Measurements from ENCODE around the gene ANKRD29. TPM values are rescaled to one million over a fixed set of nuclear protein-coding genes. Genes with fewer than 3 reads are reported as not detected.

Gene ANKRD29
- total RNA-seq, 1 experiment from 2014 or later: 4.3 TPM

GRCh38 chr18:23588836-23589560, 73.7 kb downstream of the ANKRD29 start:
- no peak overlapping the region for H3K4me2 ChIP-seq
- no peak overlapping the region for H2AFZ ChIP-seq
- peak; percentile 28 to 38 for DNase-seq
- H3K9me3 ChIP-seq (ENCODE audit: insufficient read depth, low read depth): no peaks in the 10 kb centered on the region
- H3F3A ChIP-seq (ENCODE audit: insufficient read depth, low read depth): peaks cover 24% of the 10 kb centered on the region
- no peaks in the 10 kb centered on the region for H3K9me2 ChIP-seq (ENCODE audit: insufficient read depth)
- no TSS peak for BruUV-seq (replicated peaks)
- no peaks in the 10 kb centered on the region for H3K36me3 ChIP-seq (ENCODE audit: low read depth)
- H3K27me3 ChIP-seq (ENCODE audit: insufficient read depth, low read depth): no peaks in the 10 kb centered on the region
- intact Hi-C loops (cut with micrococcal nuclease; ENCODE audit: unreplicated experiment): loop anchor here (5.0 kb wide), 1 partner anchor 72 kb away; no protein-coding TSS in a partner anchor
- CTCF ChIA-PET: interaction anchor here (0.6 kb wide), 1 partner anchor 15 kb away, joined by 6 read pairs; no protein-coding TSS in a partner anchor
- H3K27ac ChIP-seq: no peak overlapping the region
- no peak overlapping the region for H3K4me3 ChIP-seq
- TF ChIP-seq CTCF (conservative IDR thresholded peaks at IDR 0.05): no peak
- TF ChIP-seq EZH2 (IDR thresholded peaks at IDR 0.05; ENCODE audit: low read depth): no peak
- POLR2A ChIA-PET (ENCODE audit: unreplicated experiment): no interaction called here
- peaks cover 17% of the 10 kb centered on the region for H3K4me1 ChIP-seq (replicated peaks; ENCODE audit: insufficient read depth)
- H4K20me1 ChIP-seq (ENCODE audit: insufficient read depth): no peaks in the 10 kb centered on the region
- peaks cover 8% of the 10 kb centered on the region for H3K79me2 ChIP-seq (ENCODE audit: low read depth)

GRCh38 chr18:23587220-23587642, 75.5 kb downstream of the ANKRD29 start:
- H3K27ac ChIP-seq: no peak overlapping the region
- H3K27me3 ChIP-seq (ENCODE audit: insufficient read depth, low read depth): no peaks in the 10 kb centered on the region
- H3K36me3 ChIP-seq (ENCODE audit: low read depth): no peaks in the 10 kb centered on the region
- H3K79me2 ChIP-seq (ENCODE audit: low read depth): peaks cover 26% of the 10 kb centered on the region
- POLR2A ChIA-PET (ENCODE audit: unreplicated experiment): no interaction called here
- H3K4me1 ChIP-seq (replicated peaks; ENCODE audit: insufficient read depth): peaks cover 19% of the 10 kb centered on the region
- no peaks in the 10 kb centered on the region for H3K9me3 ChIP-seq (ENCODE audit: insufficient read depth, low read depth)
- intact Hi-C loops (cut with micrococcal nuclease; ENCODE audit: unreplicated experiment): loop anchor here (2.0 to 5.0 kb wide), 2 partner anchors 70 to 116 kb away; no protein-coding TSS in a partner anchor
- CTCF ChIA-PET: no interaction called here
- DNase-seq: no peak
- peak overlapping the region; percentile 46; the same call in 1 of the 2 replicates for H2AFZ ChIP-seq
- no peaks in the 10 kb centered on the region for H3K9me2 ChIP-seq (ENCODE audit: insufficient read depth)
- H4K20me1 ChIP-seq (ENCODE audit: insufficient read depth): no peaks in the 10 kb centered on the region
- peak overlapping the region; percentile 59 for H3K4me2 ChIP-seq
- H3F3A ChIP-seq (ENCODE audit: insufficient read depth, low read depth): peaks cover 17% of the 10 kb centered on the region
- peak overlapping the region; percentile 32; the same call in 1 of the 2 replicates for H3K4me3 ChIP-seq
- BruUV-seq (replicated peaks): TSS peak; percentile 25
- TF ChIP-seq CTCF (conservative IDR thresholded peaks at IDR 0.05): 0 out of 2 replicates have a peak, but pooled peaks have one; percentile 22
- TF ChIP-seq EZH2 (IDR thresholded peaks at IDR 0.05; ENCODE audit: low read depth): no peak

- Histone ChIP-seq H3K36me3 (ENCODE audit: low read depth) (no peaks in the 10 kb centered on the region), H3K9me3 (ENCODE audit: insufficient read depth, low read depth) (no peaks in the 10 kb centered on the region), H3K4me1 (replicated peaks; ENCODE audit: insufficient read depth) (peaks cover 19% of the 10 kb centered on the region), H3K4me2 (peak within 1 kb of the TSS; percentile 77), H3K4me3 (peak within 1 kb of the TSS; percentile 82), H4K20me1 (ENCODE audit: insufficient read depth) (no peaks in the 10 kb centered on the region), H2AFZ (peak within 1 kb of the TSS; percentile 71), H3K27me3 (ENCODE audit: insufficient read depth, low read depth) (no peaks in the 10 kb centered on the region), H3K79me2 (ENCODE audit: low read depth) (peaks cover 33% of the 10 kb centered on the region), H3K9me2 (ENCODE audit: insufficient read depth) (no peaks in the 10 kb centered on the region), H3F3A (ENCODE audit: insufficient read depth, low read depth) (peaks cover 17% of the 10 kb centered on the region), H3K27ac (peak within 1 kb of the TSS; percentile 97)
- TF ChIP-seq CTCF (conservative IDR thresholded peaks at IDR 0.05) (peak; percentile 75), EZH2 (IDR thresholded peaks at IDR 0.05; ENCODE audit: low read depth) (no peak)
- no TSS peak for BruUV-seq (replicated peaks)
- intact Hi-C loops (cut with micrococcal nuclease; ENCODE audit: unreplicated experiment): loop anchor here (2.0 to 5.0 kb wide), 2 partner anchors 69 to 116 kb away; no protein-coding TSS in a partner anchor
- peak; percentile 88 to 92 for DNase-seq
- ChIA-PET CTCF (no interaction called here), POLR2A (ENCODE audit: unreplicated experiment) (interaction anchor here (0.6 to 0.7 kb wide), 2 partner anchors 236 to 495 kb away, joined by 5 to 14 read pairs; no protein-coding TSS in a partner anchor)
Observed at GRCh38 chr18:23586249-23587196, 76.2 kb downstream of the ANKRD29 start, which contains the start of gene NPC1. TSS of gene NPC1 (minus strand) at chr18:23586506. CDS start at chr18:23586343, 163 bp downstream.
